H4 (cell line): ENCODE data around the gene AP3B1. TPM values are rescaled to one million over a fixed set of nuclear protein-coding genes. Genes with fewer than 3 reads are reported as not detected.

Experiments used
- DNase-seq: peaks from one replicate; pipeline ENCODE4 v3.0.0-alpha.2; 2015; ENCODE audit warnings: low spot score
- total RNA-seq: library from RNA; depleted of rRNA; stranded (reverse); fragments of >200 nt; shearing (Covaris generic); gene quantifications from 2 replicates; pipeline ENCODE4 v1.2.3, GENCODE V29; 2014

Gene AP3B1
- total RNA-seq, 1 experiment from 2014 or later, result 41.6 TPM

DNA sequence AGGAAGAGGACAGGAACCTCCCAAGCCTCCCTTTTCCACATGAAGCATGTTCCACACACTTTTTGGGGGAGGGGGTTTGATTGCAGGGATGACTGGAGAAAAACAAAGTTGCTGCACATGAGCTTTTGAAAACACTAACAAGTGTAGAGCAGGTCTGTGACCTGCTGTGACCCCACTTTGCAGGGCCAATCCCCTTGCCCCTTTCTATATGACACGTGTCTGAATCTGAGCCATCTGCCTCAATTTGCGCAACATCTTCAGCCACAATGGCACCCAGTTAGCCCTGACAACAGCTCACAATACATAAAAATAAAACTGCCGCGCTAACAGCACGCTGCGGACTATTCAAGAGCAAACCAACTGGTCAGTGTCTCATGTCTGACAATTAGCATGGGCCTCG, 290.6 kb downstream of the AP3B1 start:
- no peak for DNase-seq

DNA sequence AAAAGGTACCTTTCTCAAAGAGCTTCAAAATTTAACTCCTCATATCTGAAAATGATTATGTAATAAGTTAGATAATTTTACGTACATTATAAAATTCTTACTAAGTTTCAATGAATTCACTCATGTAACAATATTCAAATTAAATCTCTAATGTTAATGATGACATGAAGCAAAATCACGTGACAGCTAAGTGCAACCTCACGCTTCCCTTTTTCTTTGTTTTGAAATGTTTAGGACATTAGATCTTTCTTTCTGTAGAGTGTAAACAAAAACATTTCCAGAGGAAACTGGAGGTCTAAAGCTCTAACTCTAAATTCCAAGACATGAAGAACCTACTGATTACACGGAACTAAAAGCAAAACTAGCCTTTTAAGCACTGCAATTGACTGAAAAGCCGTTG, 291.0 kb downstream of the AP3B1 start:
- no peak for DNase-seq

DNA sequence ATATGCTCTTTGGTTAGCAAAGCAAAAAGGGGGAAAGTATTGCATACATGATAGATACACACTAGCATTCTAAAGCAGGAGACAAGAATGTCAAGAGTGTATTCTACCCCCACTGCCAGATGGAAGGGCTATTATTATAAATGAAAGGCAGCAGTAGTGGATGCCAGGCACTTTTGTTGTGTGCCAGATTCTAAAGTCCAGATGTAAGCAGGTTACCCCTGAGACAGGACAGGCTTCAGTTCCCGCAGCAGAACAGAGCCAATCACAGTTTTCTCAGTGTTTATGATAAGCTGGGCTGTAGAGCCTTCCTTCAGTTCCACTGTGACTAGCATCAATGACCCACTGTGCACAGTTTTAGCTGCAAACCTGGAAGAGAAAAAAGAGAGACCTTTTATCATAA, 291.8 kb downstream of the AP3B1 start:
- no peak for DNase-seq

DNA sequence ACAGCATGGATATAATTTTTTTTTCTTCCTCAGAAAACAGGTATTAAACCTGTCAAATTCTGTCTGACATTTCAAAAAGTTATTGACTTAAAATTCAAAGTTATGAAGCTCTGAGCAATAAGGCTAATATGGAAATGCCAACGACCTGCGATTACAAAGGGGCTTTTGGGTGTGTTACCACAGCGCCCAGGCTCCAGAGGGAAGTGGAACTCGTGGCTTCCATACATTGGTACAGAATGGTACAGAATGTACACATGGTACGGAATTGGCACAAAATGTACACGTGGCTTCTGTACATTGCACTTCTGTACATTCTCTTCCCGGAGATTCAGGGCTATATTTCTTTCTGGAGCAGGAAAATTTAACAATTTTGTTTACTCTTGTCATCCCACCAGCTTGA, 293.3 kb downstream of the AP3B1 start:
- DNase-seq, result no peak

DNA sequence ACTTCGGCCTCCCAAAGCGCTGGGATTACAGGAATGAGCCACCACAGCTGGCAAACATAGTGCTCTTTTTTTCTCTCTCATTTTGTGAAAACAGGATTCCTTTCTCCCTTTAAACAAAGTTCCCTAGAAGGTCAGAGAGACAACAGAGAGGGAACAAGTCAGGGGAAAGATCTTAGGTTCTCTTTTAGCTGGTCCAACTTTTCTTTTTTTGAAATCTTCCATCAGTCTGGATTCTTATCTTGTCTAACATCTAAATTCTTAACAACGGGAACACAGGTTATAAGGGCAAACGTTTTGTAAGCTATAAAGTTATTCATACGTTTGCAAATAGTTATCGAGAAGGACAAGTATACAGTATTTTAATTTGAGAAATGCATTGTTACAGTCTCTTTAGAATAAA, 294.3 kb downstream of the AP3B1 start:
- no peak for DNase-seq

DNA sequence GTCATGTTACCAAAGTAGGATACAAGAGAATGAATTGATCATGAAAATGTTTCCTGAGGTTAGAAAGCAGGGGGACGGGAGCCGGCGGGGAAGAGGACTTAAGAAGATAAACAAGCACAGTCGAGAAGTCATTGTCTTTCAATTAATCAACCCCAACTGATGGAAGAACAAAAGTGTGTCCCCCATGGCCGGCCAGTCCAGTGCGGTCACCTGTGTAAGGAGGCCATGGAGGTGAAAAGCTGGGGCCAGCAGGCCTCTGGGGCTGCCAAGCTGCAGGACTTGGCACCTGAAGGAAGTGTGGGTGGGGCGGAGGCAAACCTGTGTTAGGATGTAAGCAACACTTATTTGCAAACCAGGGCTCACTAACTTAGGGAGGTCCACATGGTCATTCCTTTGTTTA, 295.1 kb downstream of the AP3B1 start:
- DNase-seq, result no peak

DNA sequence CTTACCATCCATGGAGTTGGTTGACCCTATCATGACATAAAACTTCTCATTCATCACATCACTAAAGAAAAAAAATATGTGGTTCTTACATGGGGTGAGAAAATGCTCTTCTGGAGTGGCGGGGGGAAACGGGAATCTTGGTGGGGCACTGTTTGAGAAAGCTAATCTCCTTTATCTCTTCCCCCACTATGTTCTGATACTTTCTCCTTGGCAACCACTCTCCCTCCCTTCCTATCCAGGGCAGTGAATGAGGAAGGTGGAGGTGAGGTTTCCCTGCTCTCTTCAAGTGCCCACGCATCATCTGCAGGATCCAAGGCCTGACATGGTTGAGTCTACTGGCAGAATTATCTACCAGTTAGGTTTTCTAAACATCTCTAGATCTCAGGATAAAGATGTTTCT, 297.6 kb downstream of the AP3B1 start:
- DNase-seq, result no peak

DNA sequence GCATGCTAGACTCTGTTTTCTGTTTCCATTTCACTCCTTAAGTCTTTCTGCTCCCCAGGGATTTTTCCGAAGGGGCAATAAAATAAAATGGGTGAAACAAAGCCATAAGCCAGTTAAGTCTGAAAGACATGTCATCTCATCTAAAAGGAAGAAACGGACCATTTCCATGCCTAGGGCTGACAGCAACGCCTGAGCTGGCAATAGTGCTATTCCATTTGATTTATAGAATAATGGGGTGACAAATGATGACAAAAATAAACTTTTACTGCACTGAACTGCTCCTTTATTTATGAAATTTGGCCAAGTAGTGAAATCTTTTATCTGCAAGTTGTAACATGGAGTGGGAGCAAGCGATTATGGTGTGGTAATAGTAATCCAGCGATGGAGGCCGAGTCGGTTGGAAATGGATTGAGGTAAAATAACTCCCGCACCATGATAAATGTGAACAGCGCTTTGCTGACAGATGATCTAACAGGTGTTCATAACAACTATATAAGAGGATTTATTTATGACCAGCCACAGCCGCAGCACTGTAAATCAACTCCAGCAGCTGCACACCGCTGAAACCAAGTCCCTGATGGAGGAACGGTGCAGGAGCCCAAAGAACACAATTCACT, 298.6 kb downstream of the AP3B1 start:
- no peak for DNase-seq

DNA sequence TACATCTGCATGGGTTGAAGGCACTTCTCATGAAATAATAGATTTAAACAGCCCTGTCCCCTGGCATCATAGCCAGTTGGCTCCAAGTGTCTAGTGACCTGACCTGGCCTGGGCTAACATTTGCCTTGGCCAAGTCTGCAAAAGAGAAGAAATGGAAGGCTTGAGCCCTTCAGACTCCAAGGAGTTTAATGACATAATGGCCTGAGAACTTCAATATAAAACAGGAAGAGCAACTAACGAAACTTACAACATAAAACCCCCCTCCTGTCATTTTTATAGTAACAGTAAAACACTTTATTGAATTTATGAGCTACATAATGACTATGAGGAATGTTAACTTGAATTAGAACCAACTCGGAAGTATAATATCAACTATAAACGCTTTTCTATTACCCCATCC, 299.6 kb downstream of the AP3B1 start:
- DNase-seq, result no peak

DNA sequence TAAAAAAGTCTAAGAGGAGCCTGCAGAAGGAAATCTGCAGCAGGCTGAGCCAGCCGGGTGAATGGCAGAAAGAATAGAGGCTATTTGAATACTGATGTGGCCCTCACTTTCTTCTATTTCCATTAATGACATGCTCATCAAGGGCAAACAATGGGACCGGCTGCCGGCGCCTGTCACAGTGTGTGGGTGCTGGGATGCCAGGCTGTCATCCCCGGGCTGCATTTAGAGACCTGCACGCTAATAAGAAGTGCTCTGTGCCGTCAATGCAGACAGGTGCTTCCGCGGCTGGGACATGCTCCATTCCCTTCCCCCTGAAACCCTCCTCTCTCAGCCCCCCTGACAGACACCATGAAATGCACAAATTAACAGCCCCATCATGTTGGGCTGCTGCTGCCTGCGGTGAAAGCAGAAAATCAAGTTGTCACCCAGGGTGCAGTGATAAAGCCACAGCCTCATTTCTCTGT, 300.6 kb downstream of the AP3B1 start:
- DNase-seq, result no peak

DNA sequence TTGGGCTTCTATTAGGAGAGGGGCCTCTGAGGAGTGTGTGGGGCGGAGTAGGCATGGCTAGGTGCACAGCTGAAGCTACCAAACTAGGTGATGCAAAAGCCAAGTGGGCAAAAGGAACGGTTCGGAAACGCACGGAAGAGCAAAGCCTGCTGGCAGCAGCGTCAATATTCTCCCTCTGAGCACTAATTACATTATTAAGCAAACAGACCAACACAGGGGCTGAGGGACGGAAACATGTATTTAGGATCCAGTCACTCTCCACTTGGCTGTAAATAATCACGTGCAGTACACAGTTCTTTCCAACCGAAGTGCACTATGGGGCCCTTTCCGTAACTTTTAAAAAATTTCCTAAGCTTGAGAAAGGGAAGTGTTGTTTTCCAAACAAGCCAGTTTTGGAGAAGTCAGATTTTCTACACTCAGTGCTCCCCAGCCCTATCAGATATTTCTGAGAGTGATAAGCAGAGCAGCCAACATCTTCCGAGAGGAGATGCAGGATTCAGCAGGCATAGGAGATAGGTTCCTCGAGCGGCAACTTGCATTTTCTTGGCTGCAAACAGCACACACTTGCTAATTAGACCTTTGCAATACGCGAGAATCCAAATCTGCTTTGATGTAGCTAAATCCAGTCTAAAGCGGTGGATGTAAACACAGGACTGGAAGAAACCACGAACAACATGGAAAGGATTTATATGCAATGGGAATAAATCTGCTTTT, 301.2 kb downstream of the AP3B1 start:
- DNase-seq, result no peak

DNA sequence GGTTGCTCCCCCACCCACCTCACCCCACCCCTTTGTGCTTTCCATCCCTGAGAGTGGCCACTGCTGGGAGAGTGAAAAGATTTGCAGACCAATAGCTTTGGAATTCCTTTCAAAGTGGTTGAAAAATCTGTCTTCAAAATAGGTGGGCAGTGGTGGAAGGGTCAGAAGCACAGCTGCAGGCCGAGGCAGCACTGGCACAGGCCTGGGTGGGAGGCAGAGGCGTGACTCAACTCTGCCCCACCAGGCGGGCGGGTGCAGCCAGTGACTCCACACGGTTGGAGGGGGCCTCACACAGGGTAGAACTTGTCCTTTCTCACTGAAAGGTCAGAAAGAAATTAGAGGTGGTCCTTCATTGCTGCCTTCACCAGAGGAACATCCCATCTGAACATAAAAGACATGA, 303.4 kb downstream of the AP3B1 start:
- DNase-seq, result no peak

DNA sequence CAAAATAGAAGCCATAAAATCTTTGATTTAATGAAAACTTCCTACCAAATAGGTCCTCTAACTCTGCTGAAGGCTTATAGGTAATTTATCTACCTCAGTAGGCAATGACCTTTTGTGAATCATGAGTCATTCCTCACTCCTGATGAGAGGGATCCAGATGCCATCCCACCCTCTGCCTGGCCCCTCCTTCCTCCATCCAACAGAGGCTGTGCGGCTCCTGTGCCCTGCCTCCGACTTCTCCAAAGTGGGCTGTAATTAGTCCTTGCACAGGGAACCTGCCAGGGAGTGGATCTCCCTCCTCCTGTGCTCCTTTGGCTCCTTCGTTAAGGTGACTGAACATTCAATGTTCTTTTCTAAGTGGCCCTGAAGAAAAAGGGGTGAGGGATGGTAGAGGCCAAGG, 304.5 kb downstream of the AP3B1 start:
- DNase-seq, result no peak

DNA sequence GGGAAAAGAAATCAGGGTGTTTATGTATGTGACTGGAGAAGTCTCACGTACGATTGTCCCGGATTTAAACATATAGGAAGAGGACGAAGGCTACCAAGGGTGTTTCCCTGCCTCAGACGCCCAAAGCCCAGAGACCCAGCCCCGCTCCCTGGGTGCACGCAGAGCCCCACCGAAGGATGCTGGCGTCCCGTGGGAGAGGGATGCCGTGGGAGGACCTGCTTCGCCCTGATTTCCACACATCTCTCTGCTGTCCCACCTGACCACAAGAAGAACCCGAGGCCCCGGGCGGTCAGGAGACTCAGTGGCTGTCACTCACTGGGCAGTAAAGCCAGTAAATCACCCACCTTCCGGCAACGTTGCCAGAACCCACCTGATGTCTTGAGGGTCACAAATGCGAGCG, 306.5 kb downstream of the AP3B1 start:
- no peak for DNase-seq

DNA sequence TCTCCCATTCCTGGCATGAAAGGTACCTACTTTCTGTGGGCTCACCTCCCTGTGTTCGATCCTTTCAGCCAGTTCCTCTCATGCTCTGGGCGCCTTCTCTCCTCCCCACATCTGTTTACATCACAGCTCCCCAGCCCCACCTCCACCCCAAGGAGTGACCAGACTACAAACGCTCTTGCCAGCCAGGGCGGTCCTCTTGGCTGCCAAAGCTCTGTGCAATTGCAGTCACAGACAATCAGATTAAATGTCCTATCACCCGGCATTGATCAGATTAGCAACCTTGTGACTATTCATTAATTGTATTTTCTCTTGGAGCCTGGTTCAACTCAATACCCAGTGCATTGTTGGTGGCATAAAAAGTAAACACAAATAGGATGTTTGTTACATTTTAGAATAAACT, 307.2 kb downstream of the AP3B1 start:
- no peak for DNase-seq

DNA sequence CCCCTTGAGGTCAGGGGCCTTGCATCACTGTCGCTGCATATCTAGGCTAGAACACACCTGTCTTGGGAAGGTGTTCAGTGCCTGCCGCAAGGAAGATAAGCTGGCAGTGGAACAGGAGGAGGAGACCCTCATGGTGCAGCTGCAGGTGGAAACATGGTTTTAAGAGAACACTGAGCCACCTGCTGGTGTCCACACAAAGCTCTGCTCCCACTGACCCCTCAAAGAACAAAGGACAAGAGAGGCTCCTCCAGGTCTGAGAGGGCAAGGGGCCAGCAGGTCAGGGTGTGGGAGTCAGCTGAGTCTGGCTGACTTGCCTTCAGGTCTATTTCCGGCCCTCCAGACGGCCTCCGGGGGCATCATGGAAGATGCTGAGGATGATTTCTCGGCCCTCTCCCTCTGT, 308.2 kb downstream of the AP3B1 start:
- DNase-seq, result no peak

DNA sequence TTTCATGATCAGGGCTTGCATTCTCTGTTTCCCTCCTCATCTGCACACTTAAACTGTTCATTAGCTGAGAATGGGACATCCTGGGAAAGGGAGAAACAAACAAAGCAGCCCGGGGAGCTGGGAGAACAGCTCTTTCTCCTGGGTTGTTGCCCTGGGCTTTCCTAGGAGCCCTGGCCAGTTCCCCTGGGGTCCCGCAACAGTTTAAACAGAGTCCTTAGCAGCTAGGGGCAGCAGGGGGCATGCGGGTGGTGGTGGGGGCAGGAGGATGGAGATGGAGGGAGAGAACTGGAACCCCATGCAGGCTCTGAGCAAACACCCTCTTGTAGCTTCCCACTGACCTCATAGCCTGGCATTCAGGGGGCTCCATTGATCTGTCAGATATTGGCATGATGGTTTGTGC, 309.3 kb downstream of the AP3B1 start:
- DNase-seq, result no peak

DNA sequence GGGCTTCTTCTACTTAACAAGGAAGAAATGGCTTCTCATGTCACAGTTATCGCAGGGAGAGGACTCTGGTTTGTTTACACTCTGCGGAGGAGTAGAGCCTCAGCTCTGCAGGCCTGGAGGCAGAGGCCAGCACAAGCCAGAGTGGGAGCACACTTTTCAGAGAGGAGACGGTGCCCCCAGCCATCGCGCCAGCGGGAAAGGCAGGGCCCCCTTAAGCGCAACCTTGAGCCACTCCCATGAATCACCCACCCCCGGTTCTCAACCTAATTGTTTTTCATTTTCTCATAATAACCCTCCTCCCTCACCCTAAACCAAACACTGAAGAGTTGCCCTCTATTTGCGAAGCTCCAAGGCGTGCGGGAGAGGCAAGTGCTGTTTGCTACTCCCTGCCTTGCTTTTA, 309.9 kb downstream of the AP3B1 start:
- DNase-seq, result no peak

DNA sequence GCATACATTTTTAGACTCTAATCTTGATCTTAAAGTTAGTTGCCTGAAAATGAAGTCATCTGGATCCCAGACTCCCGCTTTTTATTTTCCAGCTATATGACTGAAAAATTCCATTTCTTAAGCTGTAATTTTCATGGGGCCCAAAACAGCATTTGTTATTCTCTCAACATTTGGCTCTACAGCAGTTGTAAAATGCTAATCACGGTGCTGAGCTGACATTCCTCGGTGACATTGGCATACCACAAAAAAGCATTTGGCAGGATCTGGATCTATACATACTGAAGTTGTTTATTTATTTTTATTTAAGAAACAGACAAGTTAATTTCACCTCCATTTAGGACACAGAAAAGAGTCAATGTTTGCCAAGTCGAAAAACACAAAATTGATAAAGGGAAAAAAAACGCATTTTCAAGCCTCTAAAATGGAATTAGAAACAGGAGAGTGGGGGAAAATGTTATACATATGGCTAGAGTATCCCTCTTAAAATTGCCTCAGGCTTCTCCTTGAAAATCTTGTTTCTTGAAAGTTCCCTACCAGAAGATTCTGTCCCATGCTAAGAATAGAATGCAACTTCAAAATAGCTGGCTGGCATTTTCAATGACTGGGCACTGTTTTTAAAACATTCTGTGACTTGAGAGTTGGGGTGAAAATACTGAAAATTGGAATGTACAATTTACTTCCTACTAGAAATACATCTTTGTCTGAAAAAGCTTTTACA, 310.9 kb downstream of the AP3B1 start:
- DNase-seq, result no peak

DNA sequence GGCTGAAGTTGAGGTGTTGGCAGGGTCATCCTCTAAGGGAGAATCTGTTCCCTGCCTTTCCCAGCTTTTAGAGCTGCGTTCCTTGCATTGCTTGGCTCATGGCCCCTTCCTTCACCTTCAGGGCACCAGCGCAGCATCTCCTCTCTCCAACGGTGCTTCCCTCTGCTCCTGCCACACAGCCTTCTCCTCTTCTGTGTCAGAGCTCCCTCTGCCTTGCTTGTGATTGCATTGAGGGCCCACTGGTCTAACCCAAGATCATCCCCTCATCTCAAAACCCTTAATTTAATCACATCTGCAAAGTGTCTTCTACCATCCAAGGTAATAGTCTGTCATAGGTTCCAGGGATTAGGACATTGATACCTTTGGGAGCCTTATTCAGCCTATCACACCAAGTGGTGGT, 312.7 kb downstream of the AP3B1 start:
- DNase-seq, result no peak

DNA sequence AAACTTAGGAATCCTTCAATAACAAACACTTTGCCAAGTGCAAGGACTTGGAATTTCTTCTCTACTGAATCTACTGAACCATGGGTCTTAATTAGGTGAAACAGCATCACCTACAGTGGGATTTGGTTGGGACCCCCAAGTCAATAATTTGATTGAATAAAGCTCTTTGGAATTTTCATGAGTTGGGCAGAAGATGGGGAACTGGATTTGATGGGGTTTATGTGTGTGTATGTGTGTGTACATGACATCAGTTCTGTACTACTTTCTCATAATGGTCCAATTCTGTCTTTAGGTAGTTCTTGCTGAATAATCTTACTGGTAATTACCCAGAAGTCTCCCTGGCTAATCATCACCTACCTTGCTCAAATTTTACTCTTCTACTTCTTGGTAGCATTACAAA, 319.9 kb downstream of the AP3B1 start:
- no peak for DNase-seq

DNA sequence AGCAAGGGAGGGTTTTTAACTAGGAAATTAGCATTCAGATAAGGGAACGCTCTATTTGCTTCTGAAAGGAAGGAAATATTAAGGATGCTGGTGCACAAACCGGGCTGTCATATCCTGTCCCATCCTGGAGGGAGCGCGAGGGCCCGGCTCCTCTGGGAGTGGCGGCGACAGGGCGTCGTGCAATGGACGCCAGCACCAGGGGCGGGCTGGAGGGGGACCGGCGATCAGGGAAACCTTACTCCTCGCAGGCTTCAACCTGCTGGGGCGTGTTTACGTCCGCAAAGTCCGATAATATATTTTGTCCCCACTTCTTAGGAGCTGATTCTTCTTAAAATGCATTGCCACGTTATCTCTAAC, 321.3 kb downstream of the AP3B1 start:
- DNase-seq, result no peak
